ENCODE data around the gene CHRNA4.

GRCh38 chr20:63400486-63401210, 39.5 kb upstream of the CHRNA4 start:
- TF ChIP-seq ZNF274 (IDR thresholded peaks at IDR 0.05; ENCODE audit: low read depth, low read length) (no peak), YY1 (IDR thresholded peaks at IDR 0.05; ENCODE audit: insufficient read depth, insufficient read length) (no peak)

All from NT2/D1 (cell line).